ENCODE data around the gene SOWAHA. TPM values are rescaled to one million over a fixed set of nuclear protein-coding genes. Genes with fewer than 3 reads are reported as not detected.
"Not testable (repeated sequence)": the region's sequence is repeated elsewhere in the genome, so short reads cannot be mapped to it uniquely, and the experiment has no call there.

SOWAHA gene
- total and polyA plus RNA-seq, 2 of the 8 experiments (the other 6 are each of a cell fraction or from before 2014, with no cell fraction given), result 0.09 to 0.11 TPM

DNA sequence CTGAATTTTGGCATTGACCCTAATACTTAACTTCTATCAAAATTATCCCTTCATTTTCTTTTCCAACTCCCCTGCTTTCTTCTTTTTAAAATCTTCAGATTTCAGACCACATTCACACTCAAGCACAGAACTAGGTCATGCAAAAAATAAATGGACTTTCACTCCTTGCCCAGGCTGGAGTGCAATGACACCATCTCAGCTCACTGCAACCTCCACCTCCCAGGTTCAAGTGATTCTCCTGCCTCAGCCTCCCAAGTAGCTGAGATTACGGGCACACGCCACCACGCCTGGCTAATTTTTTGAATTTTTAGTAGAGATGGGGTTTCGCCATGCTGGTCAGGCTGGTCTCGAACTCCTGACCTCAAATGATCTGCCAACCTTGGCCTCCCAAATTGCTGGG, 41.9 kb downstream of the SOWAHA start:
- H3K4ac ChIP-seq (replicated peaks; ENCODE audit: insufficient read length, low read depth, low read length); H3K4me3 ChIP-seq (ENCODE audit: extremely low read depth in 1 of 4, insufficient read depth in 2 of 4, low read depth in 3 of 4, low read length in 4 of 4); H2BK20ac ChIP-seq (ENCODE audit: low read length); H2BK120ac ChIP-seq (replicated peaks; ENCODE audit: low read depth, low read length); H3K9ac ChIP-seq (replicated peaks in 1 of 4; ENCODE audit: extremely low read depth in 1 of 4, low read depth in 3 of 4, low read length in 3 of 4); H3K9me3 ChIP-seq (ENCODE audit: insufficient read depth in 2 of 2, low read depth in 1 of 2, low read length in 1 of 2); H2AK5ac ChIP-seq (ENCODE audit: low read depth, low read length); H2BK12ac ChIP-seq (ENCODE audit: low read depth, low read length); H3K23me2 ChIP-seq (ENCODE audit: low read depth, low read length); H3K23ac ChIP-seq (ENCODE audit: insufficient read length); H3K18ac ChIP-seq (ENCODE audit: extremely low read depth, low read length); H3K27ac ChIP-seq (ENCODE audit: low read depth, low read length); FAIRE-seq; H3K27me3 ChIP-seq (replicated peaks in 1 of 4; ENCODE audit: control insufficient read depth in 3 of 4, extremely low read depth in 1 of 4, insufficient read depth in 3 of 4, low read length in 3 of 4); H2BK15ac ChIP-seq (ENCODE audit: low read length); H3K4me1 ChIP-seq (replicated peaks in 1 of 4; ENCODE audit: control insufficient read depth in 3 of 4, insufficient read depth in 4 of 4, low read length in 3 of 4); H4K20me1 ChIP-seq (replicated peaks in 1 of 2; ENCODE audit: control insufficient read depth in 1 of 2, insufficient read depth in 2 of 2, low read length in 2 of 2); H3K79me1 ChIP-seq (ENCODE audit: low read depth, low read length); H3K79me2 ChIP-seq (ENCODE audit: control insufficient read depth in 1 of 2, insufficient read depth in 2 of 2, low read length in 2 of 2); H3K4me2 ChIP-seq (ENCODE audit: insufficient read depth in 1 of 2, low read depth in 2 of 2, low read length in 2 of 2); H3K36me3 ChIP-seq (ENCODE audit: control insufficient read depth in 2 of 4, insufficient read depth in 4 of 4, low read length in 3 of 4); H4K8ac ChIP-seq (ENCODE audit: extremely low read depth, insufficient read depth, low read length); H2BK5ac ChIP-seq (ENCODE audit: low read depth, low read length); H4K91ac ChIP-seq (replicated peaks; ENCODE audit: insufficient read length, low read length); H2AFZ ChIP-seq (ENCODE audit: low read length); DNase-seq (ENCODE audit: low read depth in 1 of 2, low spot score in 2 of 2); H3K56ac ChIP-seq (replicated peaks; ENCODE audit: insufficient read length, low read depth, low read length); H4K5ac ChIP-seq (ENCODE audit: insufficient read length, low read depth, low read length); H3K14ac ChIP-seq (ENCODE audit: insufficient read length): not testable (repeated sequence)
- POLR2A ChIA-PET (ENCODE audit: partially characterized antibody), result interaction anchor here (0.8 to 1.6 kb wide), 3 partner anchors 10 to 32 kb away, joined by 3 to 6 read pairs (median 4); partner anchors contain the start of gene UQCRQ
- WGBS, 2 experiments (ENCODE audit: extremely low coverage in 1 of 2, insufficient coverage in 1 of 2, insufficient read length in 1 of 2, insufficient replicate concordance in 2 of 2, low coverage in 1 of 2, low lambda C conversion rate in 2 of 2, missing lambda C conversion rate in 1 of 2), result 97% methylated on average over 5 of the region's 5 CpGs; no CpG with 5 or more reads in 1 of the 2 experiments
- CTCF ChIA-PET (ENCODE audit: partially characterized antibody), result interaction anchor here (0.6 to 32.2 kb wide), 6 partner anchors 10 to 393 kb away, joined by 3 to 465 read pairs (median 4); partner anchors contain the start of genes GDF9, SHROOM1 and UQCRQ
